SU-DHL-6 (cell line): ENCODE results near the gene PLB1.

Source experiments
- H2AFZ ChIP-seq: fragments of 200-600 bp; sonication (generic); 2 replicates; pipeline ENCODE4 v1.6.1; 2014; ENCODE audit warnings: low read depth, mild to moderate bottlenecking, moderate library complexity, mixed read lengths, antibody characterized with exemption, low read length; ENCODE audit not compliant: severe bottlenecking
- H3F3A ChIP-seq: fragments of 200-600 bp; shearing (Covaris generic); 2 replicates; pipeline ENCODE4 v1.6.0; 2016; ENCODE audit warnings: antibody characterized with exemption, mild to moderate bottlenecking; ENCODE audit not compliant: insufficient read depth
- H3K27ac ChIP-seq: fragments of 200-600 bp; sonication (generic); 2 replicates; pipeline ENCODE4 v1.5.1; 2016; ENCODE audit warnings: low read depth, mild to moderate bottlenecking, low read length, moderate library complexity, mixed read lengths
- H3K27me3 ChIP-seq: fragments of 200-600 bp; sonication (generic), shearing (Covaris generic); 2 replicates; pipeline ENCODE4 v1.6.0; 2014; ENCODE audit warnings: mild to moderate bottlenecking, low read length
- H3K36me3 ChIP-seq: fragments of 200-600 bp; sonication (generic); 2 replicates; pipeline ENCODE4 v1.6.1; 2014; ENCODE audit warnings: mild to moderate bottlenecking, low read length, mixed read lengths
- H3K4me2 ChIP-seq: fragments of 300-600, 200-600 bp; shearing (Covaris generic), sonication (generic); 2 replicates; pipeline ENCODE4 v1.6.0; 2014; ENCODE audit warnings: low read length, low read depth, mild to moderate bottlenecking; ENCODE audit not compliant: poor library complexity, severe bottlenecking
- H3K4me3 ChIP-seq: fragments of 200-600 bp; sonication (generic); 2 replicates; pipeline ENCODE4 v1.5.1; 2014; ENCODE audit warnings: antibody characterized with exemption, low read length, mild to moderate bottlenecking, mixed read lengths; ENCODE audit not compliant: insufficient read depth, poor library complexity, severe bottlenecking
- H3K79me2 ChIP-seq: fragments of 200-600 bp; sonication (generic); 2 replicates; pipeline ENCODE4 v1.6.1; 2014; ENCODE audit warnings: mild to moderate bottlenecking, low read length, moderate library complexity; ENCODE audit not compliant: insufficient read depth
- H3K9ac ChIP-seq: fragments of 200-600 bp; sonication (generic); 2 replicates; pipeline ENCODE4 v1.7.0; 2014; ENCODE audit warnings: mild to moderate bottlenecking, low read length
- H3K9me2 ChIP-seq: fragments of 200-600 bp; sonication (generic); replicated peaks from 2 replicates; pipeline ENCODE4 v1.6.1; 2014; ENCODE audit warnings: low read length; ENCODE audit not compliant: insufficient read depth
- H3K9me3 ChIP-seq: fragments of 200-600 bp; sonication (generic); 2 replicates; pipeline ENCODE4 v1.6.1; 2014; ENCODE audit warnings: low read length, mixed read lengths; ENCODE audit not compliant: insufficient read depth
- H4K20me1 ChIP-seq: fragments of 200-600 bp; sonication (generic); 2 replicates; pipeline ENCODE4 v1.6.1; 2014; ENCODE audit warnings: low read depth, mild to moderate bottlenecking, antibody characterized with exemption, low read length, moderate library complexity, mixed read lengths
- EZH2phosphoT487 ChIP-seq: fragments of 200-600 bp; sonication (generic), shearing (Covaris generic); conservative IDR thresholded peaks from 2 replicates; pipeline ENCODE4 v1.6.1; 2018; ENCODE audit warnings: mild to moderate bottlenecking, antibody characterized with exemption, low read length, moderate library complexity, mixed read lengths
- TF ChIP-seq, protein P1 (sequence below): fragments of 200-600 bp; sonication (generic); IDR thresholded peaks from one replicate; pipeline ENCODE4 v1.5.1; 2017; ENCODE audit warnings: antibody characterized with exemption, mild to moderate bottlenecking, low read length, moderate library complexity; ENCODE audit not compliant: insufficient read depth, poor library complexity, severe bottlenecking

PLB1 gene

GRCh38 chr2:28693223-28693622 is 197.4 kb downstream of the PLB1 start:
- H3K27me3 ChIP-seq, result no peaks in the 10 kb centered on the region
- no peaks in the 10 kb centered on the region for H3K9me2 ChIP-seq
- H3K4me3 ChIP-seq, result no peak overlapping the region
- H4K20me1 ChIP-seq, result no peaks in the 10 kb centered on the region
- H3K79me2 ChIP-seq, result no peaks in the 10 kb centered on the region
- H3K9me3 ChIP-seq, result no peaks in the 10 kb centered on the region
- H3K9ac ChIP-seq, result no peak overlapping the region
- H2AFZ ChIP-seq, result no peak overlapping the region
- no peaks in the 10 kb centered on the region for H3F3A ChIP-seq
- H3K27ac ChIP-seq, result no peak overlapping the region
- H3K36me3 ChIP-seq, result no peaks in the 10 kb centered on the region
- TF ChIP-seq, protein P1, sequence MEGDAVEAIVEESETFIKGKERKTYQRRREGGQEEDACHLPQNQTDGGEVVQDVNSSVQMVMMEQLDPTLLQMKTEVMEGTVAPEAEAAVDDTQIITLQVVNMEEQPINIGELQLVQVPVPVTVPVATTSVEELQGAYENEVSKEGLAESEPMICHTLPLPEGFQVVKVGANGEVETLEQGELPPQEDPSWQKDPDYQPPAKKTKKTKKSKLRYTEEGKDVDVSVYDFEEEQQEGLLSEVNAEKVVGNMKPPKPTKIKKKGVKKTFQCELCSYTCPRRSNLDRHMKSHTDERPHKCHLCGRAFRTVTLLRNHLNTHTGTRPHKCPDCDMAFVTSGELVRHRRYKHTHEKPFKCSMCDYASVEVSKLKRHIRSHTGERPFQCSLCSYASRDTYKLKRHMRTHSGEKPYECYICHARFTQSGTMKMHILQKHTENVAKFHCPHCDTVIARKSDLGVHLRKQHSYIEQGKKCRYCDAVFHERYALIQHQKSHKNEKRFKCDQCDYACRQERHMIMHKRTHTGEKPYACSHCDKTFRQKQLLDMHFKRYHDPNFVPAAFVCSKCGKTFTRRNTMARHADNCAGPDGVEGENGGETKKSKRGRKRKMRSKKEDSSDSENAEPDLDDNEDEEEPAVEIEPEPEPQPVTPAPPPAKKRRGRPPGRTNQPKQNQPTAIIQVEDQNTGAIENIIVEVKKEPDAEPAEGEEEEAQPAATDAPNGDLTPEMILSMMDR, result no peak
- no peak for TF ChIP-seq EZH2phosphoT487
- no peak overlapping the region for H3K4me2 ChIP-seq
